Caco-2 (cell line): ENCODE data around the gene CDSN. TPM values are rescaled to one million over a fixed set of nuclear protein-coding genes. Genes with fewer than 3 reads are reported as not detected.

Source experiments
- BruUV-seq: library from RNA; stranded (reverse); fragments of 400-500 nt; replicated peaks from 2 replicates; lab custom pipeline; 2021; lab: Mats Ljungman, UMichigan
- CTCF ChIA-PET: fragments of 300-600 bp; sonication (Branson Sonifier 250); formaldehyde crosslinking; loops from one replicate; lab custom pipeline; 2022; ENCODE audit warnings: antibody characterized with exemption; lab: Charles Lee
- POLR2A ChIA-PET: fragments of 300-600 bp; sonication (Branson Sonifier 250); formaldehyde crosslinking; loops from one replicate; lab custom pipeline; 2022; ENCODE audit warnings: antibody characterized with exemption; lab: Charles Lee
- DNase-seq, 2 experiments: peaks; one replicate each; pipeline versions ENCODE4 v3.0.0 to v3.0.0-alpha.2; 2020 to 2022
- H3K27me3 ChIP-seq: replicated peaks from 2 replicates; pipeline ENCODE4 v1.6.0; 2011; ENCODE audit warnings: low read length; ENCODE audit not compliant: control insufficient read depth, insufficient read depth
- H3K36me3 ChIP-seq: 2 replicates; pipeline ENCODE4 v1.5.1; 2011; ENCODE audit warnings: low read length; ENCODE audit not compliant: control insufficient read depth, insufficient read depth
- H3K4me1 ChIP-seq: fragments of 250-450 bp; sonication (Bioruptor Pico); 2 replicates; pipeline ENCODE4 v1.5.1; 2020; ENCODE audit warnings: mild to moderate bottlenecking
- H3K4me3 ChIP-seq: 2 replicates; pipeline ENCODE4 v1.5.1; 2011; ENCODE audit warnings: low read depth, mild to moderate bottlenecking, control low read depth, low read length
- H3K9me3 ChIP-seq: fragments of 250-450 bp; sonication (Bioruptor Pico); 2 replicates; pipeline ENCODE4 v1.5.1; 2020; ENCODE audit warnings: mild to moderate bottlenecking, moderate library complexity
- H3K27ac Mint-ChIP-seq: one replicate; pipeline ENCODE4 v1.8.0; 2022; ENCODE audit warnings: mixed read lengths; ENCODE audit not compliant: unreplicated experiment
- H3K27me3 Mint-ChIP-seq: one replicate; pipeline ENCODE4 v1.8.0; 2022; ENCODE audit warnings: mixed read lengths; ENCODE audit not compliant: insufficient read depth, unreplicated experiment
- H3K36me3 Mint-ChIP-seq: one replicate; pipeline ENCODE4 v1.8.0; 2022; ENCODE audit warnings: mild to moderate bottlenecking, mixed read lengths; ENCODE audit not compliant: insufficient read depth, unreplicated experiment
- H3K4me1 Mint-ChIP-seq: one replicate; pipeline ENCODE4 v1.8.0; 2022; ENCODE audit warnings: low read depth, mixed read lengths; ENCODE audit not compliant: unreplicated experiment
- H3K4me3 Mint-ChIP-seq: one replicate; pipeline ENCODE4 v1.8.0; 2022; ENCODE audit warnings: mild to moderate bottlenecking, moderate library complexity, mixed read lengths; ENCODE audit not compliant: unreplicated experiment
- H3K9me3 Mint-ChIP-seq: one replicate; pipeline ENCODE4 v1.8.0; 2022; ENCODE audit warnings: mixed read lengths; ENCODE audit not compliant: unreplicated experiment
- CTCF ChIP-seq, 2 experiments: fragments of 200-600 bp in 1 of 2; IDR thresholded peaks; 1 replicate in 1 of 2; 2 replicates in 1 of 2; pipeline versions ENCODE4 v1.5.1 to v1.8.0; 2011 to 2022; ENCODE audit warnings: antibody characterized with exemption in 1 of 2, control low read depth in 1 of 2, inconsistent platforms in 1 of 2, low read depth in 1 of 2, low read length in 1 of 2, mild to moderate bottlenecking in 1 of 2, moderate library complexity in 1 of 2; ENCODE audit not compliant: insufficient read depth in 1 of 2, severe bottlenecking in 1 of 2, unreplicated experiment in 1 of 2
- intact Hi-C: fragments of 100-400 bp; cut with micrococcal nuclease; formaldehyde crosslinking; loops from one replicate; pipeline ENCODE4 v1.10.0; 2022; ENCODE audit not compliant: unreplicated experiment
- total RNA-seq: library from RNA; stranded (reverse); gene quantifications from 2 replicates; pipeline ENCODE4 v1.2.3, GENCODE V29; 2022

CDSN gene
- total RNA-seq, 1 experiment from 2014 or later: not detected

GRCh38 chr6:31107052-31107451 is 13.2 kb downstream of the CDSN start:
- Mint-ChIP-seq H3K4me1 (peaks cover 8% of the 10 kb centered on the region), H3K27me3 (peaks cover 4% of the 10 kb centered on the region), H3K4me3 (no peak overlapping the region), H3K36me3 (no peaks in the 10 kb centered on the region), H3K9me3 (no peaks in the 10 kb centered on the region), H3K27ac (no peak overlapping the region)
- H3K4me3 ChIP-seq: no peak overlapping the region
- ChIA-PET CTCF (no interaction called here), POLR2A (no interaction called here)
- TF ChIP-seq CTCF (IDR thresholded peaks at IDR 0.05; ENCODE audit: insufficient read depth in 1 of 2, low read depth in 1 of 2, low read length in 1 of 2, severe bottlenecking in 1 of 2, unreplicated experiment in 1 of 2): no peak
- intact Hi-C loops: no loop called here
- H3K27me3 ChIP-seq: no peaks in the 10 kb centered on the region
- peaks cover 8% of the 10 kb centered on the region; the same call in 1 of the 2 replicates for H3K4me1 ChIP-seq
- no TSS peak for BruUV-seq
- H3K9me3 ChIP-seq: no peaks in the 10 kb centered on the region
- no peak for DNase-seq
- H3K36me3 ChIP-seq: no peaks in the 10 kb centered on the region

- Mint-ChIP-seq H3K27me3 (no peaks in the 10 kb centered on the region), H3K36me3 (no peaks in the 10 kb centered on the region), H3K27ac (no peak overlapping the region), H3K4me1 (no peaks in the 10 kb centered on the region), H3K9me3 (no peaks in the 10 kb centered on the region), H3K4me3 (no peak overlapping the region)
- Histone ChIP-seq H3K4me3 (no peak overlapping the region), H3K27me3 (no peaks in the 10 kb centered on the region), H3K4me1 (no peaks in the 10 kb centered on the region), H3K36me3 (no peaks in the 10 kb centered on the region), H3K9me3 (no peaks in the 10 kb centered on the region)
- no TSS peak for BruUV-seq
- intact Hi-C loops: no loop called here
- ChIA-PET CTCF (interaction anchor here (1.1 kb wide), 1 partner anchor 16 kb away, joined by 3 read pairs; no protein-coding TSS in a partner anchor), POLR2A (no interaction called here)
- TF ChIP-seq CTCF (IDR thresholded peaks at IDR 0.05; ENCODE audit: insufficient read depth in 1 of 2, low read depth in 1 of 2, low read length in 1 of 2, severe bottlenecking in 1 of 2, unreplicated experiment in 1 of 2): no peak
- no peak for DNase-seq
These were observed 17.1 kb downstream of the CDSN start for GRCh38 chr6:31103136-31103535.

GRCh38 chr6:31098449-31098938 is 21.8 kb downstream of the CDSN start:
- no peaks in the 10 kb centered on the region for H3K36me3 ChIP-seq
- Mint-ChIP-seq H3K36me3 (no peaks in the 10 kb centered on the region), H3K9me3 (no peaks in the 10 kb centered on the region), H3K4me3 (no peak overlapping the region), H3K4me1 (peaks cover 14% of the 10 kb centered on the region), H3K27me3 (no peaks in the 10 kb centered on the region), H3K27ac (no peak overlapping the region)
- ChIA-PET POLR2A (no interaction called here), CTCF (no interaction called here)
- H3K9me3 ChIP-seq: no peaks in the 10 kb centered on the region
- BruUV-seq: no TSS peak
- intact Hi-C loops: no loop called here
- DNase-seq: no peak
- H3K4me1 ChIP-seq: peaks cover 7% of the 10 kb centered on the region
- H3K27me3 ChIP-seq: no peaks in the 10 kb centered on the region
- TF ChIP-seq CTCF (IDR thresholded peaks at IDR 0.05; ENCODE audit: insufficient read depth in 1 of 2, low read depth in 1 of 2, low read length in 1 of 2, severe bottlenecking in 1 of 2, unreplicated experiment in 1 of 2): no peak
- H3K4me3 ChIP-seq: no peak overlapping the region
